ENCODE results near the gene ADA.
"Not testable (repeated sequence)": the region's sequence is repeated elsewhere in the genome, so short reads cannot be mapped to it uniquely, and the experiment has no call there.

The ADA gene

GRCh38 chr20:44651684-44652423 is at the start of gene ADA:
ADA (minus strand) TSS chr20:44651699; CDS start chr20:44651607, 92 bp downstream.
- peaks cover 23% of the 10 kb centered on the region for H3K4me1 ChIP-seq (ENCODE audit: low read length)
- peak within 1 kb of the TSS; percentile 83 for H3K27ac ChIP-seq (ENCODE audit: low read length)
- peak within 1 kb of the TSS; percentile 81 for H3K4me3 ChIP-seq (ENCODE audit: low read length)
- H3K79me2 ChIP-seq (ENCODE audit: low read length), result peaks cover 35% of the 10 kb centered on the region
- peaks cover 43% of the 10 kb centered on the region for H3F3A ChIP-seq (ENCODE audit: insufficient read depth, low read length)
- no peaks in the 10 kb centered on the region for H3K9me3 ChIP-seq (replicated peaks; ENCODE audit: insufficient read depth, low read length)
- no peaks in the 10 kb centered on the region for H3K36me3 ChIP-seq (replicated peaks; ENCODE audit: insufficient read depth, low read length)
- no peak for TF ChIP-seq EZH2phosphoT487 (IDR thresholded peaks at IDR 0.05; ENCODE audit: low read length)
- 0 out of 2 replicates have a peak, but pooled peaks have one; percentile 4 for TF ChIP-seq CTCF (IDR thresholded peaks at IDR 0.05; ENCODE audit: low read length)
- H2AFZ ChIP-seq (ENCODE audit: low read length), result peak within 1 kb of the TSS; percentile 65
- H3K4me2 ChIP-seq (ENCODE audit: low read depth, low read length), result peak within 1 kb of the TSS; percentile 84
- H3K9ac ChIP-seq (ENCODE audit: low read length), result peak within 1 kb of the TSS; percentile 87
- DNase-seq, result peak; percentile 72
- H3K27me3 ChIP-seq (replicated peaks; ENCODE audit: insufficient read depth, low read length), result no peaks in the 10 kb centered on the region
- no peaks in the 10 kb centered on the region for H4K20me1 ChIP-seq (ENCODE audit: insufficient read depth, low read length)
- H3K9me2 ChIP-seq (replicated peaks; ENCODE audit: insufficient read depth, low read length), result no peaks in the 10 kb centered on the region

- H2AFZ ChIP-seq (ENCODE audit: low read length), result no peak overlapping the region
- no peak for DNase-seq
- H4K20me1 ChIP-seq (ENCODE audit: insufficient read depth, low read length), result no peaks in the 10 kb centered on the region
- TF ChIP-seq EZH2phosphoT487 (IDR thresholded peaks at IDR 0.05; ENCODE audit: low read length) (no peak), EZH2 (optimal IDR thresholded peaks at IDR 0.05; ENCODE audit: low read depth, low read length) (no peak), CTCF (IDR thresholded peaks at IDR 0.05; ENCODE audit: low read length) (no peak)
- H3F3A ChIP-seq (ENCODE audit: insufficient read depth, low read length), result peaks cover 9% of the 10 kb centered on the region
- H3K9me2 ChIP-seq (replicated peaks; ENCODE audit: insufficient read depth, low read length), result no peaks in the 10 kb centered on the region
- H3K4me3 ChIP-seq (ENCODE audit: low read length), result no peak overlapping the region
- H3K27ac ChIP-seq (ENCODE audit: low read length), result no peak overlapping the region
- no peaks in the 10 kb centered on the region for H3K36me3 ChIP-seq (replicated peaks; ENCODE audit: insufficient read depth, low read length)
- no peaks in the 10 kb centered on the region for H3K79me2 ChIP-seq (ENCODE audit: low read length)
- peaks cover 93% of the 10 kb centered on the region for H3K27me3 ChIP-seq (replicated peaks; ENCODE audit: insufficient read depth, low read length)
- no peak overlapping the region for H3K4me2 ChIP-seq (ENCODE audit: low read depth, low read length)
- H3K4me1 ChIP-seq (ENCODE audit: low read length), result peaks cover 5% of the 10 kb centered on the region; the same call in 1 of the 2 replicates
- H3K9ac ChIP-seq (ENCODE audit: low read length), result no peak overlapping the region
- no peaks in the 10 kb centered on the region for H3K9me3 ChIP-seq (replicated peaks; ENCODE audit: insufficient read depth, low read length)
Measured at GRCh38 chr20:44700306-44700705, 48.8 kb upstream of the ADA start.

GRCh38 chr20:44698351-44698750 is 46.9 kb upstream of the ADA start:
- no peaks in the 10 kb centered on the region for H3K79me2 ChIP-seq (ENCODE audit: low read length)
- no peak overlapping the region for H2AFZ ChIP-seq (ENCODE audit: low read length)
- H3K27me3 ChIP-seq (replicated peaks; ENCODE audit: insufficient read depth, low read length), result peaks cover 93% of the 10 kb centered on the region
- no peaks in the 10 kb centered on the region for H3K9me2 ChIP-seq (replicated peaks; ENCODE audit: insufficient read depth, low read length)
- no peak overlapping the region for H3K4me3 ChIP-seq (ENCODE audit: low read length)
- no peak overlapping the region for H3K4me2 ChIP-seq (ENCODE audit: low read depth, low read length)
- H3F3A ChIP-seq (ENCODE audit: insufficient read depth, low read length), result peaks cover 9% of the 10 kb centered on the region
- H4K20me1 ChIP-seq (ENCODE audit: insufficient read depth, low read length), result no peaks in the 10 kb centered on the region
- TF ChIP-seq EZH2phosphoT487 (IDR thresholded peaks at IDR 0.05; ENCODE audit: low read length), result no peak
- H3K9me3 ChIP-seq (replicated peaks; ENCODE audit: insufficient read depth, low read length), result no peaks in the 10 kb centered on the region
- H3K36me3 ChIP-seq (replicated peaks; ENCODE audit: insufficient read depth, low read length), result no peaks in the 10 kb centered on the region
- no peak overlapping the region for H3K27ac ChIP-seq (ENCODE audit: low read length)
- no peak for DNase-seq
- H3K4me1 ChIP-seq (ENCODE audit: low read length), result peaks cover 5% of the 10 kb centered on the region; the same call in 1 of the 2 replicates
- no peak overlapping the region for H3K9ac ChIP-seq (ENCODE audit: low read length)

- not testable (repeated sequence) for H3K9me3 ChIP-seq (replicated peaks; ENCODE audit: insufficient read depth, low read length); H3K79me2 ChIP-seq (ENCODE audit: low read length); H2AFZ ChIP-seq (ENCODE audit: low read length); H3K4me2 ChIP-seq (ENCODE audit: low read depth, low read length); H3K27ac ChIP-seq (ENCODE audit: low read length); H3K36me3 ChIP-seq (replicated peaks; ENCODE audit: insufficient read depth, low read length); H3K9me2 ChIP-seq (replicated peaks; ENCODE audit: insufficient read depth, low read length); H4K20me1 ChIP-seq (ENCODE audit: insufficient read depth, low read length); H3K4me3 ChIP-seq (ENCODE audit: low read length); H3K4me1 ChIP-seq (ENCODE audit: low read length); H3F3A ChIP-seq (ENCODE audit: insufficient read depth, low read length); H3K9ac ChIP-seq (ENCODE audit: low read length); DNase-seq
- H3K27me3 ChIP-seq (replicated peaks; ENCODE audit: insufficient read depth, low read length), result peaks cover 93% of the 10 kb centered on the region
Measured at GRCh38 chr20:44697041-44697440, 45.5 kb upstream of the ADA start.
